GM12865 (cell line): Measurements from ENCODE around the gene CNNM2.

Experiments
- DNase-seq: peaks from one replicate; pipeline ENCODE4 v3.0.0; 2010; ENCODE audit warnings: low read depth
- H3K4me3 ChIP-seq: 2 replicates; pipeline ENCODE4 v1.5.1; 2011; ENCODE audit warnings: mild to moderate bottlenecking, low read depth, low read length, control low read depth
- CTCF ChIP-seq: IDR thresholded peaks from 2 replicates; pipeline ENCODE4 v1.5.1; 2011; ENCODE audit warnings: low read length, control low read depth, low read depth, inconsistent platforms; ENCODE audit not compliant: insufficient read depth; ENCODE audit errors: missing control alignments

CNNM2 gene

GRCh38 chr10:103078309-103078615 is 160.2 kb downstream of the CNNM2 start:
- no peak for DNase-seq
- no peak for TF ChIP-seq CTCF
- no peak overlapping the region for H3K4me3 ChIP-seq

GRCh38 chr10:103078676-103079075 is 160.6 kb downstream of the CNNM2 start:
- TF ChIP-seq CTCF, result no peak
- H3K4me3 ChIP-seq, result no peak overlapping the region
- no peak for DNase-seq

GRCh38 chr10:103079100-103079499 is 161.0 kb downstream of the CNNM2 start:
- DNase-seq, result no peak
- no peak overlapping the region for H3K4me3 ChIP-seq
- no peak for TF ChIP-seq CTCF

- no peak overlapping the region for H3K4me3 ChIP-seq
- no peak for DNase-seq
- TF ChIP-seq CTCF, result no peak
These were observed 161.9 kb downstream of the CNNM2 start for GRCh38 chr10:103079946-103080345.

- no peak for TF ChIP-seq CTCF
- no peak overlapping the region for H3K4me3 ChIP-seq
- no peak for DNase-seq
These were observed 162.9 kb downstream of the CNNM2 start for GRCh38 chr10:103080891-103081581.

- no peak for TF ChIP-seq CTCF
- no peak overlapping the region for H3K4me3 ChIP-seq
- DNase-seq, result no peak
These were observed 164.6 kb downstream of the CNNM2 start for GRCh38 chr10:103082683-103083082.
